H1 (cell line): Measurements from ENCODE around the gene TRIM40. TPM values are rescaled to one million over a fixed set of nuclear protein-coding genes. Genes with fewer than 3 reads are reported as not detected.

Experiments
- EGR1 ChIP-seq: IDR thresholded peaks from 2 replicates; pipeline ENCODE4 v1.6.1; 2011; ENCODE audit warnings: low read depth, low read length, borderline replicate concordance
- RXRA ChIP-seq: IDR thresholded peaks from 2 replicates; pipeline ENCODE4 v1.6.1; 2011; ENCODE audit warnings: low read depth, mild to moderate bottlenecking, low read length, moderate library complexity; ENCODE audit not compliant: insufficient read depth
- YY1 ChIP-seq: IDR thresholded peaks from 2 replicates; pipeline ENCODE4 v1.6.1; 2011; ENCODE audit warnings: low read depth, mild to moderate bottlenecking, low read length
- ZNF274 ChIP-seq: IDR thresholded peaks from 2 replicates; pipeline ENCODE4 v1.7.0; 2012; ENCODE audit warnings: low read length, borderline replicate concordance; ENCODE audit errors: extremely low read depth
- polyA plus RNA-seq, 7 experiments: library from polyadenylated mRNA; depleted of rRNA in 3 of 7; stranded (reverse) in 5 of 7; unstranded in 2 of 7; fragments of >200 nt in 5 of 7; fragments of 200-250 nt in 2 of 7; gene quantifications; 1 replicate in 5 of 7; 2 replicates in 1 of 7; 4 replicates in 1 of 7; pipeline versions ENCODE4 v1.2.1 to v1.2.3, GENCODE V29; 2011 to 2013; ENCODE audit warnings: missing spikeins in 2 of 7, mixed read lengths in 2 of 7
- total RNA-seq: library from RNA; stranded (reverse); fragmentation: NEBNext Ultra II Directional; extraction: Animal tissue kit (Norgen Biotek cat#: 25700); gene quantifications from 2 replicates; pipeline ENCODE4 v1.2.1, GENCODE V29; 2021

TRIM40 gene
- total and polyA plus RNA-seq, 2 of the 8 experiments (the other 6 are each of a cell fraction or from before 2014, with no cell fraction given) = not detected

DNA sequence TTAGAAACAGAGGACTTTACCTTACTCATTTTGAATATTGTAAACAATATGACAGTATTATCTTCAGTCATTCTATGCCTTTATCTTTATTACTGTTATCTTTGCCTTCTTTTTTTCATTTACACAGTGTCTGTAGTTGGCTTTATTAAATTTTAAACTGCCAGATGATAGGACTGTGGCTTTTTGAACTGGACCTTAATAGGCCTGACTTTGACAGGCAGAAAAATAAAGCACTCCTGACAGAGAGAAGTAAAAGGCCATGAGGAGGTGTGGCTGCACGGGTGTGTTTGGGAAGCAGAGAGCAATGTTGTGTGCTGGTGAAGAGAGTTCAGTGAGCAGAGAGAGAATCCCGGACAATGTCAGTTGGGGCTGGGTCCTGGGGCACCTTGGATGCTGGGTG is 7.8 kb downstream of the TRIM40 start (continued):
- TF ChIP-seq EGR1 = no peak
- TF ChIP-seq ZNF274 = no peak
- TF ChIP-seq RXRA = no peak
- no peak for TF ChIP-seq YY1
